ENCODE measurements around the gene FRMPD1. TPM values are rescaled to one million over a fixed set of nuclear protein-coding genes. Genes with fewer than 3 reads are reported as not detected.

FRMPD1 gene
- total RNA-seq, 4 donors from 2014 or later = 0.21 TPM; not detected in 3

DNA sequence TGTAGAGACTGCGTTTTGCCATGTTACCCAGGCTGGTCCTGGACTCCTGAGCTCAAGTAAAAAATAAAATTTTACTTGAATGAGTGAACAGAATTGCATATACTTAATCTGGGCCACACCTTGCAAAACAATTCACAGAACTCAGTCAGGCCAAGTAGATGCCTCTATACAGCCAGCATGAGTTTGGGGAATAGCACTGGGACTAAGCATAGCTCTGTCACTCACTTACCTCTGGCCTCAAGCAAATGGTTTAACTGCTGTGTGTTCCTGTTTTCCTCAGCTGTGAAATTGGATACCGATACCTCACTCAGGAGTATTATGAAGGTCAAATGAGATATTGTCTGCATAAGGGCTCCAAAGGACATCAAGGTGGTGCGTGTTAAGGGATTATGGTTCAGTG, 10.9 kb upstream of the FRMPD1 start:
- Histone ChIP-seq H3K27me3 (no peaks in the 10 kb centered on the region), H3K9me3 (no peaks in the 10 kb centered on the region), H3K27ac (no peak overlapping the region), H3K4me3 (no peak overlapping the region), H3K36me3 (no peaks in the 10 kb centered on the region), H3K4me1 (no peaks in the 10 kb centered on the region)
- DNase-seq = no peak
- TF ChIP-seq, protein P1, sequence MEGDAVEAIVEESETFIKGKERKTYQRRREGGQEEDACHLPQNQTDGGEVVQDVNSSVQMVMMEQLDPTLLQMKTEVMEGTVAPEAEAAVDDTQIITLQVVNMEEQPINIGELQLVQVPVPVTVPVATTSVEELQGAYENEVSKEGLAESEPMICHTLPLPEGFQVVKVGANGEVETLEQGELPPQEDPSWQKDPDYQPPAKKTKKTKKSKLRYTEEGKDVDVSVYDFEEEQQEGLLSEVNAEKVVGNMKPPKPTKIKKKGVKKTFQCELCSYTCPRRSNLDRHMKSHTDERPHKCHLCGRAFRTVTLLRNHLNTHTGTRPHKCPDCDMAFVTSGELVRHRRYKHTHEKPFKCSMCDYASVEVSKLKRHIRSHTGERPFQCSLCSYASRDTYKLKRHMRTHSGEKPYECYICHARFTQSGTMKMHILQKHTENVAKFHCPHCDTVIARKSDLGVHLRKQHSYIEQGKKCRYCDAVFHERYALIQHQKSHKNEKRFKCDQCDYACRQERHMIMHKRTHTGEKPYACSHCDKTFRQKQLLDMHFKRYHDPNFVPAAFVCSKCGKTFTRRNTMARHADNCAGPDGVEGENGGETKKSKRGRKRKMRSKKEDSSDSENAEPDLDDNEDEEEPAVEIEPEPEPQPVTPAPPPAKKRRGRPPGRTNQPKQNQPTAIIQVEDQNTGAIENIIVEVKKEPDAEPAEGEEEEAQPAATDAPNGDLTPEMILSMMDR (IDR thresholded peaks at IDR 0.05) = no peak
- no peak for TF ChIP-seq POLR2A (IDR thresholded peaks at IDR 0.05)
- intact Hi-C loops (cut with DNase I; ENCODE audit: low total_unique reads) = no loop called here

DNA sequence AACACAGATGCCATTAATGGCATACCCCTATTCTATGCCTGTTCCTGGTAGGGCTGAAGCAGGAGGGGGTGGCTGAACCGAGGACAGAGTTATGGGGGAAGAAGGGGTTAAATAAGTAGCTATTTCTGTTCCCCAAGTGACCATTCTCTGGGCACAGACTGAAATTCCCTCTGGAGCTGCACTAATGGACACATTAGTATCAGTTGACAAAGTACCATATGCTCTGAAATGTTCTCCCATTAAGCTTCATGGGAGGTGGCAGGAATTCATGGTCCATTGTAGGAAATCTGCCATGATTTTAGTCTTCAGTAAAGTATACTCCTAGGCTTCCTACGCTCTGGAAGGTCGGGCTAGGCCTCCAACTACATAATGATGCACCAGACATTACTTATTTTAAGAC, 10.5 kb upstream of the FRMPD1 start:
- DNase-seq = no peak
- H3K27ac ChIP-seq = no peak overlapping the region
- no peaks in the 10 kb centered on the region for H3K27me3 ChIP-seq
- no peak for TF ChIP-seq POLR2A (IDR thresholded peaks at IDR 0.05)
- TF ChIP-seq, protein P1 (IDR thresholded peaks at IDR 0.05) = no peak
- intact Hi-C loops (cut with DNase I; ENCODE audit: low total_unique reads) = no loop called here
- H3K9me3 ChIP-seq = no peaks in the 10 kb centered on the region
- no peaks in the 10 kb centered on the region for H3K36me3 ChIP-seq
- H3K4me3 ChIP-seq = no peak overlapping the region
- no peaks in the 10 kb centered on the region for H3K4me1 ChIP-seq

DNA sequence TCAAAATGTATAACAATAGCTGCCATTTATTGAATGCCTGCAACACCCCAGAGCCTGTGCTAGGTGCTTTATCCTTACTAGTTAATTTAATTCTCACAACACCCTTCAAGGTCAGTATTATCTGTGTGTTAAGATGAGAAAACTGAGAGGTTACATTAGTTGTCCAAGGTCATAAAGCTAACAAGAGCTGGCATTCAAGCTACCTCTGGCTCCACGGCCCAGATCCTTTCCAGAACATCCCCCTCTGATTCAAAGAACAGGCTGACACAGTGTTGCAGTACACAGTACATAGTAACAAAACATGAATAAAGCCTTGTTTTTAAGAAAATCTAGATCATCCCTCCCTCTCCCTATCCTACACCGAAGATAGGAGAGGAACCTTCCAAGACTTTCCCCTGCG, 9.4 kb upstream of the FRMPD1 start:
- Histone ChIP-seq H3K4me1 (no peaks in the 10 kb centered on the region), H3K27me3 (no peaks in the 10 kb centered on the region), H3K27ac (no peak overlapping the region), H3K36me3 (no peaks in the 10 kb centered on the region), H3K9me3 (no peaks in the 10 kb centered on the region), H3K4me3 (no peak overlapping the region)
- no peak for DNase-seq
- no peak for TF ChIP-seq POLR2A (IDR thresholded peaks at IDR 0.05)
- TF ChIP-seq, protein P1 (IDR thresholded peaks at IDR 0.05) = no peak
- intact Hi-C loops (cut with DNase I; ENCODE audit: low total_unique reads) = no loop called here

DNA sequence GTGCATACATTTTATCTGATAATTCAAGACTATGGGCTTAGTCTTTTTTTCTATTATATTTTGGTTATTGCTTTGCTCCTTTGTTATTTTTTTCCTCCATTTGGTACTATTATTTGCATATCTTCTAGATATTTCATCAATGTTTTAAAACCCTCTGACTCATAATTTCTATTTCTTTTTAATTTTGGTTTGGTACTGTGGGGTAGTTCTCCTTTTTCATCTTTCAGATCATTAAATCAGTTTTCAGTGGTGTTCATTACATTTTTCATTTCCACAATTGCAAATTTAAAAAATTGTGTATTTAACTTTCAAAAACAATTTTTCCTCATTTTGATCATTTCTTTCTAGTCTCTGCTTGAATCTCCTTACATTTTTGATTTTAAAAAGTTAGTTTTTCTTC, 7.5 kb upstream of the FRMPD1 start:
- intact Hi-C loops (cut with DNase I; ENCODE audit: low total_unique reads) = no loop called here
- H3K9me3 ChIP-seq = no peaks in the 10 kb centered on the region
- no peak for DNase-seq
- no peaks in the 10 kb centered on the region for H3K36me3 ChIP-seq
- no peak for TF ChIP-seq POLR2A (IDR thresholded peaks at IDR 0.05)
- TF ChIP-seq, protein P1 (IDR thresholded peaks at IDR 0.05) = no peak
- H3K4me3 ChIP-seq = no peak overlapping the region
- H3K27ac ChIP-seq = no peak overlapping the region
- no peaks in the 10 kb centered on the region for H3K4me1 ChIP-seq
- no peaks in the 10 kb centered on the region for H3K27me3 ChIP-seq

DNA sequence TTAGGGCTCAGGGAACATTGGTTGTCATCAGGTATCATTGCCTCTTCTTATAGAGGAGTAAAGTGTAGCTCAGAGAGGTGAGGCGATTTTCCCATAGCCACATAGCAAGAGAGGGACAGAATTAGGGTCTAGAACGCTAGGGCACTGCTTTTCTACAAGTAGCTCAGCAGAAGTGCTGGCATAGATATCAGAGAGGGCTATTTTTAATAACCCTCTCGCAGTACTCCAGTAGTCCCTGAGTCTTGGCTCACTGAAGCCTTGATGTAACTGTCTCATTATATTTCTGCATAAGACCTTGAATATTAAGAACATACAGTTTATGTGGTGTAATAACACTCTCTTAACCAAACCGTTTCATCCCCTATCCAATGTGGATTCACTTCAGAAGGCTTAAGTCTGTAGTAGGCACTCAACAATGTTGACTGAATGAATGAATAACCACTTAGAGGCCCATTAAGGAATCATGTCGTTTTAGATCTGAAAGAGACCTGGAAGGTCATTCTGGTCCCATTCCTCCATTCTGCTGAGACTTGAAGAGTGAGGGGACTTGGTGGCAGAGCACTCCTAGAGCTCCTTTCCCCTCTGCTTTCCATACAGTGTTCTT, 4.7 kb upstream of the FRMPD1 start:
- intact Hi-C loops (cut with DNase I; ENCODE audit: low total_unique reads) = no loop called here
- Histone ChIP-seq H3K27me3 (no peaks in the 10 kb centered on the region), H3K36me3 (no peaks in the 10 kb centered on the region), H3K4me1 (peaks cover 0 to under 1% of the 10 kb centered on the region in 2 donors), H3K27ac (no peak overlapping the region), H3K4me3 (no peak overlapping the region), H3K9me3 (no peaks in the 10 kb centered on the region)
- no peak for DNase-seq
- no peak for TF ChIP-seq POLR2A (IDR thresholded peaks at IDR 0.05)
- TF ChIP-seq, protein P1 (IDR thresholded peaks at IDR 0.05) = no peak
